Effector memory CD8-positive, alpha-beta T cell (primary cell): ENCODE data around the gene SUPT20H.
A peak's percentile ranks its signal among the peaks of the same experiment; 100 is the strongest.

Source experiments
- ATAC-seq: fragments of 150-1000 bp; cut with Tn5 transposase; replicated peaks from 2 replicates; pipeline ENCODE4 v1.10.0; 2021; ENCODE audit warnings: mild to moderate bottlenecking, moderate library complexity
- DNase-seq, 3 experiments: peaks; one replicate each; pipeline ENCODE4 v3.0.0; 2021
- H3K27ac Mint-ChIP-seq, 2 donors: one replicate each; pipeline ENCODE4 v1.8.0; 2022; ENCODE audit warnings: mild to moderate bottlenecking in 2 of 2, mixed read lengths in 2 of 2, moderate library complexity in 2 of 2
- H3K27me3 Mint-ChIP-seq, 2 donors: one replicate each; pipeline ENCODE4 v1.8.0; 2022; ENCODE audit warnings: mixed read lengths in 2 of 2
- H3K36me3 Mint-ChIP-seq: one replicate; pipeline ENCODE4 v1.8.0; 2022; ENCODE audit warnings: mild to moderate bottlenecking, moderate library complexity, mixed read lengths; ENCODE audit not compliant: insufficient read depth
- H3K4me1 Mint-ChIP-seq, 2 donors: one replicate each; pipeline ENCODE4 v1.8.0; 2022; ENCODE audit warnings: low read depth in 2 of 2, mixed read lengths in 2 of 2
- H3K4me3 Mint-ChIP-seq, 2 donors: one replicate each; pipeline ENCODE4 v1.8.0; 2022; ENCODE audit warnings: mild to moderate bottlenecking in 2 of 2, mixed read lengths in 2 of 2, moderate library complexity in 2 of 2
- H3K9me3 Mint-ChIP-seq, 2 donors: one replicate each; pipeline ENCODE4 v1.8.0; 2022; ENCODE audit warnings: mixed read lengths in 2 of 2

Gene SUPT20H

DNA sequence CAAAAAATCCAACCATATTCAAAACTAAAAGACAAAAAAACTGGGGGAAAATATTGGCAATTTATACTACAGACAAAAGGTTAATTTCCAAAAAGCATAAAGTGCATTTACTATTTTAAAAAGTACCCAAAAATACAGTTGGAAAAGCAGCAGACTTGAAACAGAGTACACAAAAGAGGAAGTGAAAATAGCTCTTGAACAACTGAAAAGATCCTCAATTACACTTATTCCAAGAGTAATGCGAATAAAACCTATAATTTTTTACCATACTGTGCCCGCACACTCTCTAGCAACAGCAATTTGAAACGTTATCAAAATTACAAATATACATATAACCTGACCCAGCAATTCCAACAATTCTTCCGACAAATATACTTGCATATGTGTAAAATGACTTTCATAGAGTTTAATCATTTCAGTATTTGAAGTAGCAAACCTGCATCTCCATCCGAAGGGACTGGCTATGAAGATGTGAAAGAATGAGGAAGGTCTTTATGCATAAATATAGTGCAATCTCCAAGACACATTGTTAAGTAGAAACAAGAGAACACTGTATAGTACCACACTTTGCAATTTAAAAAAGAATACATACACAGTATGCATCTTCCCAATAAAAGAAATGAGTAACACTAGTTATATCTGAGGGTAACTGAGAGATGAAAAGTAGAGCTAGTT lies 85.7 kb downstream of the SUPT20H start:
- peaks cover 68% of the 10 kb centered on the region for H3K36me3 Mint-ChIP-seq
- no peak overlapping the region for H3K4me3 Mint-ChIP-seq
- no peak for ATAC-seq
- no peak for DNase-seq
- H3K27me3 Mint-ChIP-seq = no peaks in the 10 kb centered on the region
- no peak overlapping the region for H3K27ac Mint-ChIP-seq
- H3K4me1 Mint-ChIP-seq = peaks cover 0 to 5% of the 10 kb centered on the region in 2 donors
- H3K9me3 Mint-ChIP-seq = no peaks in the 10 kb centered on the region

DNA sequence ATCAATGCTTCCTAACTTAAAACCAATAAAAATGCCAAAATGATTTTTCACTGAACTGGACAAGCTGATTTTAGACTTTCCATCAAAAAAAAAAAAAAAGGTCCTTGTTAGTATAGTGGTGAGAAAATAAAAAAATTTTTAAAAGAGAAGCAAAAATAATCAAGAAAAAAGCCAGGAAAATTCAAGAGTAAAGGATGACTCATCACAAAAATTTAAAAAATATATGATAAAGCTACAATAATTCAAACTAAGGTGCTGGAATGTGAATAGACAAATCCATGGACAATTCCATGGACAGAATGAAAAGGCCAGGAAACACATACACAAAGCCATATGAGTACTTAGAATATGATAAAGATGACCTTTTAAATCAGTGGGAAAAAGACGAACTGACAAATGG lies 86.5 kb downstream of the SUPT20H start:
- Mint-ChIP-seq H3K9me3 (no peaks in the 10 kb centered on the region), H3K36me3 (peaks cover 65% of the 10 kb centered on the region), H3K4me1 (peaks cover 0 to 5% of the 10 kb centered on the region in 2 donors), H3K4me3 (no peak overlapping the region), H3K27me3 (no peaks in the 10 kb centered on the region), H3K27ac (no peak overlapping the region)
- ATAC-seq = no peak
- DNase-seq = no peak

DNA sequence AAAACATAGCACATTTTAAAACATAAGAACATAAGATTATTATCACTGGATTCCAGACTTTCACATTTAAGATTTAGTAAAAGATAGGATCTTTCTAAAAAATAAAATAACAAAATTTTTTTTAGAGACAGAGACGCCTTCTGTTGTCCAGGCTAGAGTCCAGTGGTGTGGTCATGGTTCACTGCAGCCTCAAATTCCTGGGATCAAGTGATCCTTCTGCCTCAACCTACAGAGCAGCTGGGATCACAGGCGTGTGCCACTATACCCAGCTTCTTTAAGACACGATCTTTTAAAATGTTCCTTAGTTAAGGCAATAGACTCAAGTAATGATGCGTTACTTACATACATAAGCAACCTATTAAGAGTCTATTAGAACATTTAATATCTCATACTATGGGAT lies 93.1 kb downstream of the SUPT20H start:
- peaks cover 65% of the 10 kb centered on the region for H3K36me3 Mint-ChIP-seq
- no peaks in the 10 kb centered on the region for H3K9me3 Mint-ChIP-seq
- no peak for ATAC-seq
- peaks cover 0 to 11% of the 10 kb centered on the region in 2 donors for H3K4me1 Mint-ChIP-seq
- H3K4me3 Mint-ChIP-seq = no peak overlapping the region
- no peaks in the 10 kb centered on the region for H3K27me3 Mint-ChIP-seq
- DNase-seq = no peak
- H3K27ac Mint-ChIP-seq = no peak overlapping the region

DNA sequence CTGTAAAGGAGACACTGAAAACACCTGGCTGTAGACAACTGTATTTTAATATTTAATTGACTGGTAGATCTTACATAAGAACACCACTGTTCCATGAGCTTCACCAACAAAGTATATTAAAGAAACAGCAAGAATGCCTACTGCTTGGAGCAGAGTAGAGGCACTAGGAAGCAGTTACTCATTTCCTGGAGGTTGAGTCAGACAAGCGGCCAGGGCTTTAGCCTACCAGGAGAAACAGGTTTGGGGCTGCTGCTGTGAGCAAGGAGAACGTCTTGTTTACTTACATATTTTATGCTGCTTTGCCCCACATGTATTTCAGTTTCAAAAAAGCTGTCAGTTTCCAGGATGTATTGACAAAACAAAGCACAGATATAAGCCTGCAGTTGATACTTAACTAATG lies 93.7 kb downstream of the SUPT20H start:
- peaks cover 63% of the 10 kb centered on the region for H3K36me3 Mint-ChIP-seq
- no peaks in the 10 kb centered on the region for H3K27me3 Mint-ChIP-seq
- no peak overlapping the region for H3K27ac Mint-ChIP-seq
- DNase-seq = no peak
- H3K4me3 Mint-ChIP-seq = no peak overlapping the region
- no peak for ATAC-seq
- peaks cover 0 to 11% of the 10 kb centered on the region in 2 donors for H3K4me1 Mint-ChIP-seq
- H3K9me3 Mint-ChIP-seq = no peaks in the 10 kb centered on the region

DNA sequence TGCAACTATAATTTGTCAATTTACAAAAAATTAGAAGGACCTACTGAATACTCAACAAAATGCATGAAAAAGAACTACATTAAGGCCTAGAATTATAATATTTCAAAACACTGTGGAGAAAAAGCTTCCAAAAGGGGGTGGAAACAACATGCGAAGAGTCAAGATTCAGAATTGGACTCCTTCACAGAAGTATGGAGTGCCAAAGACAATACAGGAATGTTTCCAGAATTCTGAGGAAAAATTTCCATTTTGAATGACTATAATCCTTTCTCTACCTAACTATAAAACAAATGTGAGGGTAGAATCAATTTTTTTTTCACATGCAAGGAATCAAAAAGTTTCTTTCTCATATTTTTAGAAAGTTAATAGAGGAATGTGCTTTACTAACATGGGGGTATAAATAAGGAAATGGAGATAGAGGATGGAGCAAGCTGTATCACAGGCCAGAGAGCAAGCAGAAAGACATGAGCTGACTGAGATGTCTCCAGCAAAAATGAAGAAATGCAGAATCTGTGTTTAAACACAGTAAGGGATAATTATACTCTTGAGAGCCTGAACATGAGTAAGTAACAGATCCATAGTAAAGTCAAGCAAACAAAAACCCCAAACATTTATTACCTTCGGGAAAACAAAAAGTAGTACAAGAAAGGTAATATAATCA lies 99.9 kb downstream of the SUPT20H start:
- Mint-ChIP-seq H3K27ac (peak overlapping the region in 1 of 2 donors; percentile 67), H3K4me1 (peaks cover 6% of the 10 kb centered on the region in 2 donors), H3K36me3 (peaks cover 32% of the 10 kb centered on the region), H3K9me3 (no peaks in the 10 kb centered on the region), H3K27me3 (no peaks in the 10 kb centered on the region), H3K4me3 (no peak overlapping the region)
- no peak for DNase-seq
- no peak for ATAC-seq
